HS-27A (cell line): ENCODE data around the gene HORMAD2.

Experiments used
- DNase-seq: peaks from one replicate; pipeline ENCODE4 v3.0.0-alpha.2; 2012; ENCODE audit warnings: low read depth, missing footprints

HORMAD2 gene

DNA sequence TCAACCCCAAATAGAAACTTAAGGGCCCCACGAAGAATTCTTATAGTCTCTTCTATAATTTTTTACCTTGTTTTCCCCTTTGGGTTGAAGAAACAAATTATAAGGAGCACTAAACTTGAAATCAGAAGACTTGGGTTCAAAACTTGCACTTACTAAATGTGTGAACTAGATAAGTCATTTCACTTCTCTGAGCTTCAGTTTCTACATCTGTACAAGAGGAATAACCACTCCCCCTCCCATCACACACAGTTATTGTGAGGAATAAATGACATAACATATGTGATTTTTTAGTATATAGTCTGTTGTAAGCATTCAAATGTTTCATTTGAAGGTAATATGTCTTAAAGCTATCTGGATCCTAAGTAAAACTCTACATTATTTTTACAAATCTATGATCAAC lies 87.5 kb downstream of the HORMAD2 start:
- no peak for DNase-seq

DNA sequence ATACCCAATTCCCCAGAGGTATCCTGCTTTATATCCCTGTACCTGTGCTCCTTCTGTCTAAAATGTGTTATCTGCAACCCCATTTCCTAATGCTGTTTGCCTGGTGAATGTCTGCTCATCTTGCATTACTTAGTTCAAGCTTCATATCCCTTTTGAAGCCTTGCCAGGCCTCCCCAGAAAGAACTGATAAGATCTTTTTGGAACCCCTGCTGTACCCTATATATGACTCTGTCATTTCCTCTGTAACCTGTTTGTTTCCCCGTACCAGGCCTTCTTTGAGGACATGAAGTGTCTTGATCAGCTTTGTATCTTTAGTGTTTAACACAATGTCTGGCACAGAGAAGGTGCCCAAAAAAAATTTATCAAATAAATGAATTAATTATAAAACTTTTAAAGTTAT lies 88.7 kb downstream of the HORMAD2 start:
- DNase-seq, result no peak

GRCh38 chr22:30170129-30170528 lies 89.9 kb downstream of the HORMAD2 start:
- DNase-seq, result no peak

GRCh38 chr22:30171008-30171407 lies 90.7 kb downstream of the HORMAD2 start:
- DNase-seq, result no peak

GRCh38 chr22:30175690-30176288 lies 95.5 kb downstream of the HORMAD2 start:
- DNase-seq, result no peak

DNA sequence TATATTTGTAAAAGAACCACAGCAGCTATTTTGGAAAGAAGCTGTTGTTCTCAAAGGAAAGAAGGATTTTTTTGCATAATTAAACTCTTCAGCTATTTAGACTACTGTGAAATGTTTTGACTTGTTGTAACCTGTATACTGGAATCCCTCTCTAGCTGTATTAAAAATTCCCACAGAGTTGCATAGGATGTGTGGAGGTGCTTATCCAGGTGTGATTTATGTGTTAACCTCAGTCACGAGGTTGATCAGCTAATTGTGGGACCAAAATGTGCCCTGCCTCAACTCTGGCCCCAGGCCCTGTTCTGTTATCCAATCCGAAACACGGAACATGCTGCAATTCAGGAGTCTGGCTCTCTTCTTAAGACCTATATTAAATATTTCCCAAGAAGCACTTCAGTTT lies 96.2 kb downstream of the HORMAD2 start:
- DNase-seq, result no peak

- DNase-seq, result no peak
These were observed 98.2 kb downstream of the HORMAD2 start for GRCh38 chr22:30178181-30179126.

- DNase-seq, result no peak
These were observed 100.4 kb downstream of the HORMAD2 start for GRCh38 chr22:30180616-30181015.

GRCh38 chr22:30181459-30182349 lies 101.4 kb downstream of the HORMAD2 start:
- no peak for DNase-seq

- no peak for DNase-seq
These were observed 102.1 kb downstream of the HORMAD2 start for GRCh38 chr22:30182350-30182745.

DNA sequence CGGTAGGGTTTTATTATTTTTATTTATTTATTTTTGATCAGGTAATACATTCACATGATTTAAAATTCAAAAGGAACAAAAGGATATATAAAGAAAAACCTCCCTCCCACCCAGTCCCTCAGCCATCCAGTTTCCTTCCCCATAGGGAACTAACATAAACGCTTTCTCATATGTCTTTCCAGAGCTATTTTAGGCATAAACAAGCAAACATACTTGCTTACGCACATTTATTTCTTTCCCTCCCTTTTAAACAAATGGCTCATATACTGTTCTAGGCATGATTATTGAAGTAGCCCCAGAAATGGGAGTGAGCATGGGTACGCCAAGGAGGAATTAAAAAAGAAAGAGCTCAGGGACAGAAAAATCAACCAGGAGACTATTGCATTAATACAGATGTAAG lies 102.6 kb downstream of the HORMAD2 start:
- no peak for DNase-seq

- no peak for DNase-seq
These were observed 103.0 kb downstream of the HORMAD2 start for GRCh38 chr22:30183271-30183670.

GRCh38 chr22:30183861-30184278 lies 103.6 kb downstream of the HORMAD2 start:
- no peak for DNase-seq

- no peak for DNase-seq
These were observed 104.9 kb downstream of the HORMAD2 start for GRCh38 chr22:30185129-30185528.

DNA sequence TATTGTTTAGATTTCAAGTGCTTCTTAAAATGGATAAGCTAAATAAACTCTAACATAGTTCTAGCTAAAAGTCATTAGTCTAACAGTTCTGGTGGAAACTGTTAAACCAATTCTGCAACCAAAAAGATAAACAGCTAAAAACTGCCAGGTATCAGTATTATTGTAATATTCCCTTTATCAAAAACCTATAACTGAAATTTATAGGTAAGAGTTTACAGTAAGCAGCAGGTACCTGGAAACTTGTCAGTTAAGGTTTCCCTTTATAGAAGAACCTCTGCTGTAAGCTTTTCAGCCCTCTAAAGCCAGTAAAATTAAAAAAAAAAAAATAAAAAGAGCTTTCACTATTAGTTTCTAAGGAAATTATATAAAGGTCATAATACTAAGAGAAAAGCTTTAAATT lies 105.3 kb downstream of the HORMAD2 start:
- no peak for DNase-seq

DNA sequence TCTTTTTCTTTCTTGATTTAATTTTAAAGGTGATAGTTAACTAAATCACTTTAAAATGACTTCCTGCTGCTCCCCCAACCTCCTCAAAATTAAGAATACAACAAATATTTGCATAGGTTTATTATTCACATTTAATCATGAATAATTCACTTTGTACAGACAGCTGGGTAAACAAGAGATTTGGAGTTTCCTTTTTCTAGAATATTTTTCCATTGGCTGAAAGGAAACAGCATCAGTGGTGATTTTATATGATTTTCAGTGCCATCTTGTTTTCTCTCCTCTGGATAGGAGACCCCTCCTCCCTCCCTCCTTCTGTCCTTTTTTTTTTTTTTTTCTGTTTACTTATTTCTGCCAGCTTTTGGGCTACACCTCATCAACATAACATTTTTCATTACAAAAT lies 105.8 kb downstream of the HORMAD2 start:
- no peak for DNase-seq

GRCh38 chr22:30186510-30186909 lies 106.2 kb downstream of the HORMAD2 start:
- DNase-seq, result no peak

DNA sequence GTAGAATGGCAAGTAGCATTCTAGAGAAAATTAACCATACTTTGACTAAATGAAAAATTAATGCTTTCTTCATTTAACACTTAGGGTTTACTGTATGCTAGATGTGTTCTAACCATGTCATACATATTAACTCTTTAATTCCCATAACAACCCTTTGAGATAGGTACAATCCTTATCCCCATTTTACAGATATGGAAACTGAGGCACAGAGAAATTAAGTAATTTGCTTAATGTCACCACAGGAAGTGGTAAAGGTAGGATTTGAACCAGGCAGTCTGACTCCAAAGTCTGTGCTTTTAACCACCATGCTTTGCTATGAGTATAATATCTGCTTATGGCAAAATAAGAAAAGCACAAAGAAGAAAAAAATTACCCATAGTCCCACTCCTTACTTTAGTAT lies 106.8 kb downstream of the HORMAD2 start:
- no peak for DNase-seq

GRCh38 chr22:30187529-30188407 lies 107.5 kb downstream of the HORMAD2 start:
- no peak for DNase-seq

DNA sequence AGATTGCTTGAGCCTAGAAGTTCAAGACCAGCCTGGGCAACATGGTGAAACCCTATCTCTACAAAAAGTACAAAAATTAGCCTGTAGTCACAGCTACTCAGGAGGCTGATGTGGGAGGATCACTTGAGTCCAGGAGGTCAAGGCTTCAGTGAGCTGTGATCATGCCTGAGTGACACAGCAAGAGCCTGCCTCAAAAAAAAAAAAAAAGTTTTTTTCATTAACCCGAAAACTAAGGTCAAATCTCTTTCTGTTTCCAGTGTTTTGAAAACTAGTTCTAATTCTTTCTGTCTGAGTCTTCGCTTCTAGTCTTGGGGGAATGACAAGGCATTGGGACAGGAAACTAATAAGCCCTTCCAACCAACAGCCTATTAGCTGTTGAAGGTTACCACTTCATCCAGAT lies 108.6 kb downstream of the HORMAD2 start:
- DNase-seq, result no peak

- DNase-seq, result no peak
These were observed 110.3 kb downstream of the HORMAD2 start for GRCh38 chr22:30190574-30190973.
